ENCODE measurements around the gene APIP. TPM values are rescaled to one million over a fixed set of nuclear protein-coding genes. Genes with fewer than 3 reads are reported as not detected.

The APIP gene
- total and polyA plus RNA-seq, 2 of the 8 experiments (the other 6 are each of a cell fraction or from before 2014, with no cell fraction given) = 10.4 to 25.7 TPM

DNA sequence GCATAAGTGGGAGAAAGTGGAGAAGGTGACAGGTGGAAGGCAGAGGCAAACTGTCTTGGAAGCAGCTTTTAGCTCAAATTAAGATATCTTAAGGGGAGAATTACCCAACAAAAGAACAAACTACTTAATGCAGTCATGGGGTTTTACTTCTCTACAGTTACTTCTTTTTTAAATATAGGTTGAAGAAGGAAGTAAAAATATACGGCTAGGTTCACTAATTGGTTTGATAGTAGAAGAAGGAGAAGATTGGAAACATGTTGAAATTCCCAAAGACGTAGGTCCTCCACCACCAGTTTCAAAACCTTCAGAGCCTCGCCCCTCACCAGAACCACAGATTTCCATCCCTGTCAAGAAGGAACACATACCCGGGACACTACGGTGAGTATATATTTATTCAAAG lies 41.0 kb upstream of the APIP start (continued):
- TF ChIP-seq, protein P1, sequence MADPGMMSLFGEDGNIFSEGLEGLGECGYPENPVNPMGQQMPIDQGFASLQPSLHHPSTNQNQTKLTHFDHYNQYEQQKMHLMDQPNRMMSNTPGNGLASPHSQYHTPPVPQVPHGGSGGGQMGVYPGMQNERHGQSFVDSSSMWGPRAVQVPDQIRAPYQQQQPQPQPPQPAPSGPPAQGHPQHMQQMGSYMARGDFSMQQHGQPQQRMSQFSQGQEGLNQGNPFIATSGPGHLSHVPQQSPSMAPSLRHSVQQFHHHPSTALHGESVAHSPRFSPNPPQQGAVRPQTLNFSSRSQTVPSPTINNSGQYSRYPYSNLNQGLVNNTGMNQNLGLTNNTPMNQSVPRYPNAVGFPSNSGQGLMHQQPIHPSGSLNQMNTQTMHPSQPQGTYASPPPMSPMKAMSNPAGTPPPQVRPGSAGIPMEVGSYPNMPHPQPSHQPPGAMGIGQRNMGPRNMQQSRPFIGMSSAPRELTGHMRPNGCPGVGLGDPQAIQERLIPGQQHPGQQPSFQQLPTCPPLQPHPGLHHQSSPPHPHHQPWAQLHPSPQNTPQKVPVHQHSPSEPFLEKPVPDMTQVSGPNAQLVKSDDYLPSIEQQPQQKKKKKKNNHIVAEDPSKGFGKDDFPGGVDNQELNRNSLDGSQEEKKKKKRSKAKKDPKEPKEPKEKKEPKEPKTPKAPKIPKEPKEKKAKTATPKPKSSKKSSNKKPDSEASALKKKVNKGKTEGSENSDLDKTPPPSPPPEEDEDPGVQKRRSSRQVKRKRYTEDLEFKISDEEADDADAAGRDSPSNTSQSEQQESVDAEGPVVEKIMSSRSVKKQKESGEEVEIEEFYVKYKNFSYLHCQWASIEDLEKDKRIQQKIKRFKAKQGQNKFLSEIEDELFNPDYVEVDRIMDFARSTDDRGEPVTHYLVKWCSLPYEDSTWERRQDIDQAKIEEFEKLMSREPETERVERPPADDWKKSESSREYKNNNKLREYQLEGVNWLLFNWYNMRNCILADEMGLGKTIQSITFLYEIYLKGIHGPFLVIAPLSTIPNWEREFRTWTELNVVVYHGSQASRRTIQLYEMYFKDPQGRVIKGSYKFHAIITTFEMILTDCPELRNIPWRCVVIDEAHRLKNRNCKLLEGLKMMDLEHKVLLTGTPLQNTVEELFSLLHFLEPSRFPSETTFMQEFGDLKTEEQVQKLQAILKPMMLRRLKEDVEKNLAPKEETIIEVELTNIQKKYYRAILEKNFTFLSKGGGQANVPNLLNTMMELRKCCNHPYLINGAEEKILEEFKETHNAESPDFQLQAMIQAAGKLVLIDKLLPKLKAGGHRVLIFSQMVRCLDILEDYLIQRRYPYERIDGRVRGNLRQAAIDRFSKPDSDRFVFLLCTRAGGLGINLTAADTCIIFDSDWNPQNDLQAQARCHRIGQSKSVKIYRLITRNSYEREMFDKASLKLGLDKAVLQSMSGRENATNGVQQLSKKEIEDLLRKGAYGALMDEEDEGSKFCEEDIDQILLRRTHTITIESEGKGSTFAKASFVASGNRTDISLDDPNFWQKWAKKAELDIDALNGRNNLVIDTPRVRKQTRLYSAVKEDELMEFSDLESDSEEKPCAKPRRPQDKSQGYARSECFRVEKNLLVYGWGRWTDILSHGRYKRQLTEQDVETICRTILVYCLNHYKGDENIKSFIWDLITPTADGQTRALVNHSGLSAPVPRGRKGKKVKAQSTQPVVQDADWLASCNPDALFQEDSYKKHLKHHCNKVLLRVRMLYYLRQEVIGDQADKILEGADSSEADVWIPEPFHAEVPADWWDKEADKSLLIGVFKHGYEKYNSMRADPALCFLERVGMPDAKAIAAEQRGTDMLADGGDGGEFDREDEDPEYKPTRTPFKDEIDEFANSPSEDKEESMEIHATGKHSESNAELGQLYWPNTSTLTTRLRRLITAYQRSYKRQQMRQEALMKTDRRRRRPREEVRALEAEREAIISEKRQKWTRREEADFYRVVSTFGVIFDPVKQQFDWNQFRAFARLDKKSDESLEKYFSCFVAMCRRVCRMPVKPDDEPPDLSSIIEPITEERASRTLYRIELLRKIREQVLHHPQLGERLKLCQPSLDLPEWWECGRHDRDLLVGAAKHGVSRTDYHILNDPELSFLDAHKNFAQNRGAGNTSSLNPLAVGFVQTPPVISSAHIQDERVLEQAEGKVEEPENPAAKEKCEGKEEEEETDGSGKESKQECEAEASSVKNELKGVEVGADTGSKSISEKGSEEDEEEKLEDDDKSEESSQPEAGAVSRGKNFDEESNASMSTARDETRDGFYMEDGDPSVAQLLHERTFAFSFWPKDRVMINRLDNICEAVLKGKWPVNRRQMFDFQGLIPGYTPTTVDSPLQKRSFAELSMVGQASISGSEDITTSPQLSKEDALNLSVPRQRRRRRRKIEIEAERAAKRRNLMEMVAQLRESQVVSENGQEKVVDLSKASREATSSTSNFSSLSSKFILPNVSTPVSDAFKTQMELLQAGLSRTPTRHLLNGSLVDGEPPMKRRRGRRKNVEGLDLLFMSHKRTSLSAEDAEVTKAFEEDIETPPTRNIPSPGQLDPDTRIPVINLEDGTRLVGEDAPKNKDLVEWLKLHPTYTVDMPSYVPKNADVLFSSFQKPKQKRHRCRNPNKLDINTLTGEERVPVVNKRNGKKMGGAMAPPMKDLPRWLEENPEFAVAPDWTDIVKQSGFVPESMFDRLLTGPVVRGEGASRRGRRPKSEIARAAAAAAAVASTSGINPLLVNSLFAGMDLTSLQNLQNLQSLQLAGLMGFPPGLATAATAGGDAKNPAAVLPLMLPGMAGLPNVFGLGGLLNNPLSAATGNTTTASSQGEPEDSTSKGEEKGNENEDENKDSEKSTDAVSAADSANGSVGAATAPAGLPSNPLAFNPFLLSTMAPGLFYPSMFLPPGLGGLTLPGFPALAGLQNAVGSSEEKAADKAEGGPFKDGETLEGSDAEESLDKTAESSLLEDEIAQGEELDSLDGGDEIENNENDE (IDR thresholded peaks at IDR 0.05; ENCODE audit: insufficient replicate concordance, low read length) = no peak
- TF ChIP-seq SP1 (IDR thresholded peaks at IDR 0.05; ENCODE audit: low read depth, low read length) = no peak
- TF ChIP-seq TAF7 (optimal IDR thresholded peaks at IDR 0.05; ENCODE audit: borderline replicate concordance, low read depth, low read length) = no peak
- TF ChIP-seq, protein P2, sequence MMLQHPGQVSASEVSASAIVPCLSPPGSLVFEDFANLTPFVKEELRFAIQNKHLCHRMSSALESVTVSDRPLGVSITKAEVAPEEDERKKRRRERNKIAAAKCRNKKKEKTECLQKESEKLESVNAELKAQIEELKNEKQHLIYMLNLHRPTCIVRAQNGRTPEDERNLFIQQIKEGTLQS (IDR thresholded peaks at IDR 0.05; ENCODE audit: insufficient read depth, low read depth, low read length) = no peak
- TF ChIP-seq POLR2A (IDR thresholded peaks at IDR 0.05; ENCODE audit: control extremely low read depth in 1 of 2, low read depth in 2 of 2, low read length in 2 of 2) = no peak
- TF ChIP-seq GTF2F1 (IDR thresholded peaks at IDR 0.05; ENCODE audit: borderline replicate concordance, low read depth, low read length) = no peak
- TF ChIP-seq, protein P3, sequence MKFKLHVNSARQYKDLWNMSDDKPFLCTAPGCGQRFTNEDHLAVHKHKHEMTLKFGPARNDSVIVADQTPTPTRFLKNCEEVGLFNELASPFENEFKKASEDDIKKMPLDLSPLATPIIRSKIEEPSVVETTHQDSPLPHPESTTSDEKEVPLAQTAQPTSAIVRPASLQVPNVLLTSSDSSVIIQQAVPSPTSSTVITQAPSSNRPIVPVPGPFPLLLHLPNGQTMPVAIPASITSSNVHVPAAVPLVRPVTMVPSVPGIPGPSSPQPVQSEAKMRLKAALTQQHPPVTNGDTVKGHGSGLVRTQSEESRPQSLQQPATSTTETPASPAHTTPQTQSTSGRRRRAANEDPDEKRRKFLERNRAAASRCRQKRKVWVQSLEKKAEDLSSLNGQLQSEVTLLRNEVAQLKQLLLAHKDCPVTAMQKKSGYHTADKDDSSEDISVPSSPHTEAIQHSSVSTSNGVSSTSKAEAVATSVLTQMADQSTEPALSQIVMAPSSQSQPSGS (IDR thresholded peaks at IDR 0.05; ENCODE audit: low read length) = no peak
- no peak for TF ChIP-seq JUND (IDR thresholded peaks at IDR 0.05; ENCODE audit: low read length)
- no peak for TF ChIP-seq SP2 (IDR thresholded peaks at IDR 0.05; ENCODE audit: low read length)
- no peak for TF ChIP-seq CEBPB (IDR thresholded peaks at IDR 0.05; ENCODE audit: low read depth, low read length)
- no peak for TF ChIP-seq SRF (IDR thresholded peaks at IDR 0.05; ENCODE audit: low read depth, low read length)
